ENCODE measurements around the gene GRWD1. TPM values are rescaled to one million over a fixed set of nuclear protein-coding genes. Genes with fewer than 3 reads are reported as not detected.

The GRWD1 gene
- polyA plus RNA-seq, 1 experiment, result 20.0 TPM

DNA sequence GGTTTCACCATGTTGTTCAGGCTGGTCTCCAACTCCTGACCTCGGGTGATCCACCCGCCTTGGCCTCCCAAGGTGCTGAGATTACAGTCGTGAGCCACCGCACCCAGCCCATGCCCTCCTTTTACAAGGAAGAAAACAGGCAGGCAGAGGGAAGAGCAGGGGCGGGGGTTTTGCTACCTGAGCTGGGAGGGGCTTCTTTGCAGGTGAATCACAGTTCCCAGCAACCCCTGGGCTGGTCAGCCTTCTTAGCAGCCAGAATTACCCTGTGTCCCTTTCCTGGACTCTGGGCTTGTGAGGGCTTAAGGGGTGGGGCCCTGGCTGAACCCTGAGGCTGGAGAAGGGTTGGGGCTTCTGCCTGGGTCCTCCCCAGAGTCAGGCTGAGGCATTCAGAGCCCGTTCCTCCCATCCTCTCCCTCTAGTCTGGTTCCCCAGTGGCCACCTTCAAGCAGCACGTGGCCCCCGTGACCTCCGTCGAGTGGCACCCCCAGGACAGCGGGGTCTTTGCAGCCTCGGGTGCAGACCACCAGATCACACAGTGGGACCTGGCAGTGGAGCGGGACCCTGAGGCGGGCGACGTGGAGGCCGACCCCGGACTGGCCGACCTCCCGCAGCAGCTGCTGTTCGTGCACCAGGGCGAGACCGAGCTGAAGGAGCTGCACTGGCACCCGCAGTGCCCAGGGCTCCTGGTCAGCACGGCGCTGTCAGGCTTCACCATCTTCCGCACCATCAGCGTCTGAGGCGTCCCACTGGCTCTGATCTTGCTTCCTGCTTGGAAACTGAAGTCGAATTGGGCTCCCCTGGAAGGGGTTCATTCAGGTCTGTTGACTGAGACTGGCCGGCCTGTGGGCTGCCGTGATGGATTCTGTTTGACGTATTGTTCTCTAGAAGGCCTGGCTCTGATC is 6.8 kb downstream of the GRWD1 start:
- no peak for TF ChIP-seq CTCF (IDR thresholded peaks at IDR 0.05; ENCODE audit: insufficient read depth, low read depth, low read length)
- POLR2A ChIA-PET, result no interaction called here

DNA sequence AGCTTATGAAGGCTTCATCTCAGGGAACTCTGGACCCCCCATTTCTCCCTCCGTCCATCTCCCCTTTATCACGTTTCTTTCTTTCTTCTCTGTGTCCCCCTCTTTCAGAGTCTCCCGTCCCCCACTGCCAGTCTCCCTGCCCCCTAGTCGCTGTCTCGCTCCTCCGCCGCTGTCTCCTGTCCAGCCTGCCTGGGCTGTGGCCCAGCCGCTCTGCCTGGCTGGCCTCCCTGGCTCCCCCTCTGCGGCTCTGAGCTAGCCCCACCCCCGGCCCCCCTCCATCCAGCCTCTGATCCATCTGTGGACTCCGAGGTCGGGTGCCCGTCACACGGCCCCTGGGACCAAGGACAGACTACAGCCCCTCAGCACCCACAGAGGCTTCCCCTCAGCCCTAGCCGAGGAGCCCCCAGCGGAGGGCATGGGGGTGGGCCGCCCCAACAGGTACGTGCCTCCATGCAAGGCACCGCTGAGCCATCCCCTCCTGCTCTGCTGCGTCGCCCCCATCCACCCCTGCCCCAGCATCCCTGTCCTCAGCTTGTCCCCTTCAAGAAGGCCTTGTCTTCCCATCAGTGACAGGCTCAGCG is 8.5 kb downstream of the GRWD1 start:
- CTCF ChIA-PET, result interaction anchor here (0.8 to 1.2 kb wide), 2 partner anchors 9 to 35 kb away, joined by 3 read pairs; no protein-coding TSS in a partner anchor

More for the DNA sequence above, 6.8 kb downstream of the GRWD1 start:
- no peak for DNase-seq (ENCODE audit: low read depth)
- no peak overlapping the region for H3K4me3 ChIP-seq (ENCODE audit: low read depth, low read length)
- no peaks in the 10 kb centered on the region for H3K27me3 ChIP-seq (ENCODE audit: control insufficient read depth, insufficient read depth, low read length)
- H3K36me3 ChIP-seq (ENCODE audit: control insufficient read depth, insufficient read depth, low read length), result peaks cover 41% of the 10 kb centered on the region
- CTCF ChIA-PET, result interaction anchor here (1.2 kb wide), 1 partner anchor 7 kb away, joined by 3 read pairs; no protein-coding TSS in a partner anchor

DNA sequence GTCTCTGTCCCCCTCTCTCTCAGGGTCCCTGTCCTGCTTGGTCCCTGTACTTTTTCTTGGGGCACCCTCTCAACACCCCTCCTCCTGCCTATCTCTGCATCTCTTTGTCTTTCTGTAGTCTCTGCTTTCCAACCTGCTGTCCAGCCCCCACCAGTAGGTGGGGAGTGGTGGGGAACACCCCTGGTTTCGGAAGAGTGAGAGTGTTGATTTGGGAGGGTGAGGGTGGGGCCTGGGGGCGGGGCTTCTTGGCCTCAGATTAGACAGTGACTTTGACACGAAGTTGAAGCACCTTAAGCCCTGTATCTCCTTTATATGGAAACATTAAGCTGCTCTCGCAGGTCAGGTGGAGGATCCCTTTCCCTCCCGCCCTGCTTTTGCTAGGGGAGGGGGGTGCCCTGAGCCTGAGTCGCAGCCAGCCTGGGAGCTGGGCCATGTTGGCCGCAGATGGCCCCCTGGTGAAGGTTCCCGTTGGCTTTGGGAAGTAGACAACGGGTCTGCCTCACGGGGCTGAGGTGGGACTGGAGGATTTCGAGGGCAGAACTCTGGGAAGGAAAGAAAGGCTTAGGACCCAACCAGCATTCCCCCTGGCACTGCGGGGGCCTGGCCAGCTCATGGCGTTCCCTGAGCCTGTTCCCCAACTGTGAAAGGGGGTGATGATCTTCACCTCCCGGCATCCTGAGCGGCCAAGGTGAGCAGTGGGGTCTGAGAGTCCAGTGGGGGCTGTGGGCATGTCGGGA is 9.6 kb downstream of the GRWD1 start, which contains the start of gene KCNJ14:
Gene KCNJ14, plus strand, starts transcription at position 404 of the 737 bp plus-strand sequence. CDS start 6,151 bp downstream, outside the sequence.
- POLR2A ChIA-PET, result no interaction called here
- H3K4me3 ChIP-seq (ENCODE audit: low read depth, low read length), result no peak within 1 kb of the TSS
- CTCF ChIA-PET, result interaction anchor here (0.8 kb wide), 1 partner anchor 34 kb away, joined by 3 read pairs; no protein-coding TSS in a partner anchor
- no peaks in the 10 kb centered on the region for H3K27me3 ChIP-seq (ENCODE audit: control insufficient read depth, insufficient read depth, low read length)
- DNase-seq (ENCODE audit: low read depth), result no peak
- no peak for TF ChIP-seq CTCF (IDR thresholded peaks at IDR 0.05; ENCODE audit: insufficient read depth, low read depth, low read length)
- peaks cover 31% of the 10 kb centered on the region for H3K36me3 ChIP-seq (ENCODE audit: control insufficient read depth, insufficient read depth, low read length)

More for the DNA sequence above, 8.5 kb downstream of the GRWD1 start:
- no peak for DNase-seq (ENCODE audit: low read depth)
- H3K27me3 ChIP-seq (ENCODE audit: control insufficient read depth, insufficient read depth, low read length), result no peaks in the 10 kb centered on the region
- POLR2A ChIA-PET, result no interaction called here
- TF ChIP-seq CTCF (IDR thresholded peaks at IDR 0.05; ENCODE audit: insufficient read depth, low read depth, low read length), result no peak
- no peak overlapping the region for H3K4me3 ChIP-seq (ENCODE audit: low read depth, low read length)
- H3K36me3 ChIP-seq (ENCODE audit: control insufficient read depth, insufficient read depth, low read length), result peaks cover 40% of the 10 kb centered on the region

- ChIA-PET CTCF (no interaction called here), POLR2A (no interaction called here)
- no peak for DNase-seq (ENCODE audit: low read depth)
- no peak overlapping the region for H3K4me3 ChIP-seq (ENCODE audit: low read depth, low read length)
- no peaks in the 10 kb centered on the region for H3K27me3 ChIP-seq (ENCODE audit: control insufficient read depth, insufficient read depth, low read length)
- no peak for TF ChIP-seq CTCF (IDR thresholded peaks at IDR 0.05; ENCODE audit: insufficient read depth, low read depth, low read length)
- peaks cover 25% of the 10 kb centered on the region for H3K36me3 ChIP-seq (ENCODE audit: control insufficient read depth, insufficient read depth, low read length)
Observed at GRCh38 chr19:48455908-48456562, 10.3 kb downstream of the GRWD1 start.

Measured in BJ (cell line).